HG02763 (cell line): ENCODE measurements around the gene DLL1.

Source experiments
- ATAC-seq: cut with Tn5 transposase; IDR thresholded peaks from one replicate; pipeline ENCODE4 v1.9.1; 2021; ENCODE audit warnings: mild to moderate bottlenecking, moderate library complexity; ENCODE audit not compliant: unreplicated experiment

DLL1 gene

GRCh38 chr6:170234419-170234818, 56.5 kb downstream of the DLL1 start:
- no peak for ATAC-seq

- no peak for ATAC-seq
Observed at GRCh38 chr6:170233286-170234205, 57.3 kb downstream of the DLL1 start.
